GM21381 (cell line): ENCODE measurements around the gene SURF1.
"Not testable (repeated sequence)": the region's sequence is repeated elsewhere in the genome, so short reads cannot be mapped to it uniquely, and the experiment has no call there.

Experiments used
- ATAC-seq: cut with Tn5 transposase; IDR thresholded peaks from one replicate; pipeline ENCODE4 v1.9.1; 2021; ENCODE audit warnings: mild to moderate bottlenecking, moderate library complexity; ENCODE audit not compliant: unreplicated experiment

Gene SURF1

DNA sequence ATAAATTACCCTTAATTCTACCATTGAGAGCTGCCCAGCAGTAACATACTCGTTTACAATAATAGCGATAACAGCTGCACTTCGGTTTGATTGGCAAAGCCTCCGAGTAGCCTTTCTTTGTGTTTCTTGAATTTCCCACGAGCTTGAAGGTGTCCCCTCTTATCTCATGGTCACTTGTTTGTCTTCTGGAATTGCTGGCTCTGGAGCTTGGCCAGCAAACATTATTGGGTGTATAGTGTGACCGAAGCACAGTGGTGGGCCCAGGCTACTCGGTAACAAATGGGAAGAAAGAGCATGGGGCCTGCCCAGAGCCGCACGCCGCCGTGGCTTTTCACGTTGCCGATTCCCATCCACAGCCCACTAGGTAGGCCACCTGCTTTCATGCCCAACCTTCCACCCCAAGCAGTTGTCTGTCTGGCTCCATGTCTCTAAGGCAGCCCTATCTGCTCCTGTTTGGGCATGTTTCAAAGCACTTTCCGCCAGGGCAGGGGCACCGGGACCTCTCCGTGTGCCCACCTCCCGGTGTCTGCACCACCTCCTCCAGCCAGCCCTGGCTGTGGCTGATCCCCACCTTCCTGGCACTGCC is 28.5 kb upstream of the SURF1 start:
- no peak for ATAC-seq

DNA sequence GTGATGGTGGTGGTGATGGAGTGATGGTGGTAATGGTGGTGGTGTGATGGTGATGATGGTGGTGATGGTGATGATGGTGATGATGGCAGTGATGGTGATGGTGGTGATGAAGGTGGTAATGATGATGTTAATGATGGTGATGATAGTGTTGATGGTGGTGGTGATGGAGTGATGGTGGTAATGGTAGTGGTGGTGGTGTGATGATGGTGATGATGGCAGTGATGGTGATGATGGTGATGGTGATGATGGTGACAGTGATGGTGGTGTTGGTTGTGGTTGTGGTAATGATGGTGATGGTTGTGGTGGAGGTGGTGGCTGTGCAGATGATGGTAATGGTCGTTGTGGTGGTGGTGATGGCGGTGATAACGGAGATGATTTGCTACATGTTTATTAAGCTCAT is 27.2 kb upstream of the SURF1 start:
- no peak for ATAC-seq

DNA sequence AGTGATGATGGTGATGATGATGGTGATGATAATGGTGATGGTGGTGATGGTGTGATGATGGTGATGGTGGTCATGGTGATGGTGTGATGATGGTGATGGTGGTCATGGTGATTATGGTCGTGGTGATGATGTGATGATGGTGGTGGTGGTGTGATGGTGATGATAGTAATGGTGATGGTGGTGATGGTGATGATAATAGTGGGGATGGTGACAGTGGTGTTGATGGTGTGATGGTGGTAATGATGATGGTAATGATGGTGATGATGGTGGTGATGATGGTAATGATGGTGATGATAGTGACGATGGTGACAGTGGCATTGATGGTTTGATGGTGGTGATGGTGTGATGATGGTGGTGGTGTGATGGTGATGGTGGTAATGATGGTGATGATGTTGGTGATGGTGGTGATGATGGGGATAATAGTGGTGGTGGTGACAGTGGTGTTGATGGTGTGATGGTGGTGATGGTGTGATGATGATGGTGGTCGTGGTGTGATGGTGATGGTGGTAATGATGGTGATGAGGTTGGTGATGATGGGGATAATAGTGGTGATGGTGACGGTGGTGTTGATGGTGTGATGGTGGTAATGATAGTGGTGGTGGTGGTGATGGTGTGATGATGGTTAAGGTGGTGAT is 26.3 kb upstream of the SURF1 start:
- ATAC-seq: no peak

DNA sequence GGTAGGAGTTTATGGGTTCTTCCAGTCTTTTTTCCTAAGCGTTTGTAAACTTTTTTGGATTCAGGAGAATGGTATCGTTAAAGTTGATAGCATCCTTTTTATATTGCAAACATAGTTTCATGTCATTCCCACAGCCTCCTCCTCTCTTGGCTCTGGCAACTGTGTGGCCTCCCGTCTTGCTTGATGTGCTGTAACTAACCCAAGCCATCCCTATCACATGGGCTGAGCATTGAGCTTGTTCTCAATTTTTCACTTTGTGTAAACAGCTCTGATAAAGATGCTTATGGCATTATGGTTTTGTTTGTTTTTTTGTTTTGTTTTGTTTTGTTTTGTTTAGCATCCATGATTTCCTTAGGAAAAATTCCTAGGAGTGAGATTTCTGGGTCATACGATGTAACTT is 24.4 kb upstream of the SURF1 start:
- no peak for ATAC-seq

DNA sequence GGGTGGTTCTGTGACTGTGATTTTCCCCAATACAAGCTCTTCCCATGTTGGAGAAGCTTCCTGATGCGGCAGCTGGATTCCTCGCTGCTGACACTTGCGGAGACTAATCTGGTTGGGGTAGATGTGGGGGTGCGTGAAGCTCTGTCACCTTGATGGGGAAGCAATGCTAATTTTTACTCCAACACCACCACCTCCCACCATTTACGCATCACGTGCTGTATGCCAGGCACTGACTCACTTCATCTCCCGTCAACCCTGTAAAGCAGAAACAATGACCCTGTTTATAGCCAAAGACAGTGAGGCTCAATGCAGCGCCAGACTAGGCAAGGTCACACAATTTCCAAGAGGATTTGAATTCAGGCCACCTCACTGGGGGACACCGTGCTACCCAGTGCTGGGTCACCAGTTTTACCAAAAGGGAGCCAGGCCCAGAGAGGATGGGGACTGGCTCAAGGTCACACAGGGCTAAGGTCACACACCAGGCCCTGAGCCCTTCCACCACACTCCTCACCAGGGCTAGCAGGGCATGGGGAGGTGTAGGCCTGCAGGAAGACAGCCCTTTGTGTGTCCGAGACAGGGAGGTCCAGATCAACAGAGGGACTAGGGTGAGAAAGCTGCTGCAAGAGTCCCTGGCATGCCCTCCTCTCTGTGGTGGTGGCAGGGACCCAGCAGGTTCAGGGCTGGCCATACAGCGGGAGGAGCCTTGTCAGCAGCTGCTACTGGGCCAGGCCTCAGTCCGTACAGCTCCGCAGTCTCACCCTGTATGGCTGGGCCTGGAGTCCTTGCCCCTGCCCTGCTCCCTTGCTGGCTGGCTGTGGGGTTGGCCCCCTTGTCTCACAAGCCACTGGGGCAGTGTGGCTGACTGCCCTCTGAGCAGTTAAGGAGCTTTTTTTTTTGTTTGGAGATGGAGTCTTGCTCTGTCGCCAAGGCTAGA is 23.1 kb upstream of the SURF1 start:
- no peak for ATAC-seq

DNA sequence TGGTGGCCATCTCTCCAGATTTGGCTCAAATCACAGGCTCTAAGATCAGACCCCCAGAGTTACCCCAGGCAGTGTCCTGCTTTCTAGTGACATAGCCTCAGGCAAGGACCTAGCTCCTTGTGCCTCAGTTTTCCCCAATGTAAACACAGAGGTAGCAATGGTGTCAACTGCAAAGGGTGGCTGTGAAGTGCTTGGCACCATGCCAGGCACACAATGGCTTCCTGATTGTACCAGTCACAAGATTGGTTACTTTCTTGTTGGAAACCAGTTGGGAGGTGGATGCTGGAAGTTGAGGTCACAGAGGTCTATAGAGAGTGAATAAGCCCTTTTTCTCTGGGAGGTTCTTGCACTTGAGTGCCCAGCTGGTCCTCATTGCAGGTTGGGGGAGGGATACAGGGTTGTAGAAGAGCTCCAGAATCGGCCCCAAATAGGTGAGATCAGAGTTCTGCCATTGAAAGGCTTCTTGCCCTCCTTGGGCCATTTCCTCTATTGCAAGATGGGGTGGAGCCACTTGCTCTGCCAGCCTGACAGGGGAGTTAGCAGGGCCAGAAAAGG is 22.2 kb upstream of the SURF1 start:
- ATAC-seq: no peak

DNA sequence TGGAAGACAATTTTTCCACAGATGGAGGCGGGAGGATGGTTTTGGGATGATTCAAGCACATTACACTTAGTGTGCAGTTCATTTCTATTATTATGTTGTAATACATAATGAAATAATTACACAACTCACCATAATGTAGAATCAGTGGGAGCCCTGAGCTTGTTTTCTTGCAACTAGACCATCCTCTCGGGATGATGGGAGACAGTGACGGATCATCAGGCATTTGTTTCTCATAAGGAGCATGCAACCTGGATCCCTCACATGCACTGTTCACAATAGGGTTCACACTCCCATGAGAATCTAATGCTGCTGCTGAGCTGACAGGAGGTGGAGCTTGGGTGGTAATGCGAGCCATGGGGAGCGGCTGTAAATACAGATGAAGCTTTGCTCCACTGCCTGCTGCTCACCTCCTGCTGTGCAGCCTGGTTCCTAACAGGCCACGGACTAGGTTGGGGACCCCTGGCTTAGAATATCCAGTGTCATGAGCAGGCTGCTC is 21.5 kb upstream of the SURF1 start:
- ATAC-seq: no peak

DNA sequence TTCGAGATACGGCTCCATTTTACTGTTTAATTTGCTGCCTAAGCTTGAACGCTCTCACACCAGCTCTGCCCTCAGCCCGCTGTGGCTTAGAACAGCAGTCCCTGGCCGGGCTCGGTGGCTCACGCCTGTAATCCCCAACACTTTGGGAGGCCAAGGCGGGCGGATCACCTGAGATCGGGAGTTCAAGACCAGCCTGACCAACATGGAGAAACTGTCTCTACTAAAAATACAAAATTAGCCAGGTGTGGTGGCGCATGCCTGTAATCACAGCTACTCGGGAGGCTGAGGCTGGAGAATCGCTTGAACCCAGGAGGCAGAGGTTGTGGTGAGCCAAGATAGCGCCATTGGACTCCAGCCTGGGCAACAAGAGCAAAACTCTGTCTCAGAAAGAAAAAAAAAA is 21.0 kb upstream of the SURF1 start:
- ATAC-seq: not testable (repeated sequence)

DNA sequence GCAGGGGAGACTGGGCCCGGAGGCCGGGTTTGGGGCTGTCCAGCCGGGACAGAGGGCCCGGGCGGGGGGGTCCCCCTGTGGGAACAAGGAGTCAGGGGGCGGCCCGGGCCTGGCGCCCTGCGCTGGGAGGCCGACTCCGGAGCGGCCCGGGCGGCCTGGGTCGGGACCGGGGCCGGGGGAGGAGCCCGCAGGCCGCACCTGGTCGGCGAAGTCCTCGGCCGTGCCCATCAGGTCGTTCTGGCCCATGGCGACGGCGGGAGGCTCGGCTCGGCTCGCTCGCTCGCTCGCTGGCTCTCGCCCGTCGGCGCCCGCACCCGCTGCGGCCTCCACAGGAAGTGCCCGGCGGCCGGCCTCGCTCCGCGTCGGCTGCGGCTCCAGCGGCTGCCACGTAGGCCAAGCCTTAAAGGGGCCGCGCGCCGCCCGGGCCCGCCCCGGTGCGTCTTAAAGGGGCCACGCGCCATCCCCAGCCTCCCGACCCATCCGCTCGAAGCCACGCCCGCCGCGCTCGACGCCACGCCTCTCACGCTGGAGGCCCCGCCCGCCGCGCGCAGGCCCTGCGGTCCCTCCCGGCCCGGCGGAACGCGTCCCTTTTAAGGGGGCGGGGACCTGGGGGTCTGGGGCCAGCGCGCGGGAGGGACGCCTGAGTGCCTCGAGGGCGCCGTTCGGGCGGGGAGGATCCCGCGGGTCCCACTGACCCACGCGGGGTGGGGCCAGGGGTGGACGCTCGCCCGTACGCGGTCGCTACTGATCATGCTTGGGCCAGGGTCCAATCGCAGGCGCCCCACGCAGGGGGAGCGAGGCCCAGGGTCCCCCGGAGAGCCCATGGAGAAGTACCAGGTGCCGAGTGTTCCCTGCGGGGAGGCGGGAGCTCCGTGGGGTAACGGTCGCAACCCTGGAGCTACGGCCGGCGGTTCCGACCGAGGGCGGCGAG is 19.7 kb upstream of the SURF1 start, which contains the start of the genes STKLD1 and SURF4:
STKLD1 (plus strand) TSS at position 643 of the 931 bp plus-strand sequence; CDS start at position 751, 108 bp downstream.
SURF4 (minus strand) TSS at position 337 of the 931 bp plus-strand sequence; CDS start at position 246, 91 bp downstream.
- ATAC-seq: peak; percentile 89

DNA sequence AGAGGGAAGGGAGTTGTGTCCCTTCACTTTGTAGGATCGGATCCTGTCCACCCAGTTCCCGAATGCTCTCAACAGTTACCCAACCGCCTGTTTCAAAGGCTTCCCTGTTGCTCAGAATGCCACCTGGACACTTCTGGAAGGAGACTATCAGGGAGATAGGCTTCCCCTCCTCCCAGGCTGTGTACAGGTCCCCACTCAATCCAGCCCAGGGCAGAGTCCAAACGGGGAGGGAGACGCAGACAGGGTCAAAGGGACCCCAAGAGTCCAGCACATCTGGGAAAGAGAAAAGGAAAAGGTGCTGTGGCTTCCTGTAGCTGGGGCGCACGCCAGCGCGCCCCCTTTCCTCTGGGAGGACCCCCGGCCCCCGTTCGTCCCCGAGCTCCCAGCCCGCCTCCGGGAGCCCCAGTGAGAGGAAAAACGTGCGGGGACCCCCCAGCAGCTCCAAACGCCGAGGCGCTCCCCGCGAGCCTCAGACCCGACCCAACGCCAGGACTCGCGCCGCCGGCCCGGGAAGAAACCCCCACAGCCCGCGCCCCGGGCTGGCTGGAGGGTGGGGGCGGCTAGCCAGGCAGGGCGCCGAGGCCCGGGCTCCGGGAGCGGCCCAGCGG is 18.9 kb upstream of the SURF1 start:
- peak; percentile 11 for ATAC-seq

DNA sequence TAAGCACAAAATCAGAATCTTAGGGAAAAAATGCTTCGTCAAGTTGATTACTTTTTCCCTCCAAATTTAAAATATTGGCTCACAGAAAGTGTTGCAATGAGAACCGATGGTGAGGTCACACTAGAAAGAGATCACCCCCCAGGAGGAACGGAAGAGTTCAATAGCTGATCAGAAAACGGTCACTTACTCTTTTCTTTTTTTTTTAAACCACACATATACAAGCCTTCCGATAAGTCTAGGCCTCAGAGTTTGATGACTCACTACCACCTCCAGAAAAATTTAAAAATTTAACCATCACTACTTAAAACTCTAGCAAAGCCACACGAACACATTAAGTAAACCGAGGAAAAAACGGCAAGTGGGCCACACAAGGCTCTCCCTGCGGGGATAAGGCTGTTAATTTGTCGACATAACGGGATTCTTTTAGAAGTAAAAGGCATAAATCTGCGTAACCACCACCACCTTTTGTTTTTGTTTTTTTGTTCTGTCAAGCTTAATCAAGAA is 18.4 kb upstream of the SURF1 start:
- ATAC-seq: no peak

DNA sequence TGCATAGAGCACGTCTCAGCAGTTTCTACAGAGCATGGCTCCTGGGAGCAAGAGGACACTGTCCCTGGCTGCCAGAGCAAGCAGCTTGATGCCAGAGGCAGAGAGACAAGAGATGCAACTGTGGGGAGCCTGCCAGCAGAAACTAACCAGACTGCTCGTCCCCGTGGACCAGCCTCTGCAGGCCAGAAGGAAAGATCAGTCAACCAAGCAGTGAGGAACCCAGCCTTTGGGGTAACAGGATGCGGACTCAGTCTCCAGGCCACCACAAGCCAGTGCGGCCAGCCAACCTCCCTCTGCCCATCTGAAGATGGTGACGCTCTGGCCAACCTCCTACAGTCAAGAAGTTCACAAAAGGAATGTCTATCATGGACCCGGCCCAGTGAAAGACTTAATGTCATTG is 15.9 kb upstream of the SURF1 start:
- no peak for ATAC-seq

DNA sequence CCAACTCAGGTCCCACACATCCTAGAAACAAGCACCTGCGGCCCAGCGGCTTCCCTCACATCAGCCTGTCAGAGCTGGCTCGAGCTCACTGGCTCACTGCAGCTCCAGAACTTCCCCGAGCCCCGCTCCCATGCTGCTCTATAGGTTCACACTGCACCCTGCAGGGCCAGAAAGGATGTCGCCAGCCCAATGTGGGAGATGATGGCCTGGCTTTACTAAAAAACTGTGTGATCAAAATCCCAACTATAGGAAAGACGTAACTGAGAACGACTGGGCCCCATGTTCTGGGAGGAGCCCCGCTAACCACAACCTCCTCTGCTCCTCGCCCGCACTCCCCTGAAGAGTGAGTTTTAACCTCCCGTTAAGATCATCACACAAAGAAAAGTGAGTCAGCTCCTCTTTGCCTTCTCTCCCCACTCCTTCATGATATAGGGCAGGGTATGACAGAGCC is 15.0 kb upstream of the SURF1 start:
- ATAC-seq: no peak

DNA sequence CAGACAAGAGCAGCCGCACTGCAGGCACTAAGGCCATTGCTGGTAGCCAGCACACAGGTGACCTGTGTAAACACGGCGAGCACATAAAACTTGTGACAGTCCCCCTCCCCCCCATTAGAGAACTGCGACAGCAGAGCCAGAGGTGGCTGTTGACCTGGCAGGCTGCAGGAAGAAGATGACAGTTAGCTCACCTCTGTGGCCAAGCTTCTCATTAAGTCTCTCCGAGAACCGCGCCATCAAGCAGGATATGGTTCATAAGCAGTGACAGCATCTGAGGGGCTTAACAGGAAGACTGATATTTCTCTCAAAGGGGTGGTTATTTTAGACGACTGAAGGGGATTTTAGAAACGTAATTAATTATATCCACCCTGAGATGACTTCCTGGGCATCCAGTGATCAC is 14.4 kb upstream of the SURF1 start:
- ATAC-seq: no peak

DNA sequence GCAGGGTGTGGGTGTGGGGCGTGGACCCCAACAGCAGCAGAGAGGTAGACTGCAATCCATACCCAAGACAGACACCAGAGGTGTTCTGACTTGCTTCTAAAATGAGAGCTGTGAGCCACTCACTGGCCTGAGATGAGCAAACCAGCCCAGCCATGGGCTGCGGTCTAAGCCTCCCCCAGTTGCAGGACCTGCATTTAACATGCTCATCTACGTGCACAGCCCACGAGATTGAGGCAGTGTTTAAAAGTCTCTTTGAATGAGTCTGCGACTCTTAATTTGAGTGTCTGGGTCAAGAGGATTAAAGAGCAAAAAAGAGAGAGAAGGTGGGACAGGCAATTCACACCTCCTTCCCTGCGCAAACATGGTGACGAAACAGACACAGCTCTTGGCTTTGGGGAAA is 13.6 kb upstream of the SURF1 start:
- ATAC-seq: no peak

DNA sequence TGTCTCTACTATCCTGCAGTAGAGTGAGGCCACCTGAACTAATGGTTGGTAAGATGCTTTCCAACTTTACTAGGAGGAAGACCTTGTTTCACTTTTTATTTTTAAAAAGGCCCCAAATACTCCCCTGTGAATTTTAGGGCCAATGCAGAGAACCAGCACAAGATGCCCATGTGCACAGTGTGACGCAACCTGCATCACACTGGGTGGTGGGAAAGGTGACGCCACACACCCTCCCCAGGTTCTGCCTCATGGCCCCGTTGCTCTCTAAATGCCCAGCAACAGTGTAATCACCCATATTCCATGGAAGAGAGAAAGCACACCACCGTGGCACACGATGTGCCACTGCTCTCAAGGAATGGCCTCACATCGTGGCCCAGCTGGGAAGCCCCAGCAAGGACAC is 13.1 kb upstream of the SURF1 start:
- ATAC-seq: no peak

DNA sequence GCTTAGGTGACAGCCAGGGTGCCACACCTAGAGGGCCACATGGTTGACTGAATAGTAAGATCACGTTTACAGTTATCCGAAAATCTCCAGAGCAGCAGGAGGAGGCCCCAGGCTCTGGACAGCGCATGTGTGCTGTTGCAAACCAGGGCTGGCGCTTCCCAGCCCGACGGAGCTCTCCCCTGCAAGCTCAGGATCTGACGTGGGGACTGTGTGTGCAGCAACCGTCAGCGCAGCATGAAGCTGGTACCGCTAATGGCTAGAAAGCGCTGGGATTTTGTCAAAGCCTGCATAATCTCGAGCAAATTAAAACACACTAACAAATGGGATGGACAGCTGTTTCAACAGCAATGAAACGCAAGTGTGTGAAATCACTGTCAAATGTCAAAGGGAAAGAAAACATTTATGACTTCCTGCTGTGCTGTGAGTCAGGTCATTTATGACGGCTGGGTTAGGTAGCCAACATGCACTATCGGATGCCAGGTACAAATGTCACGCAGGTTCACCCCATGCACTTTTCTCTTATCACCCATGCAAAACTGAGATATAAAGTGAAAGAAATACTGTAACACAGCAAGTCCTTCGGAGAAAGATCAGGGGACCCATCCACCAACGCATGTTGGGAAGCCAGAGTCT is 12.1 kb upstream of the SURF1 start:
- ATAC-seq: no peak

DNA sequence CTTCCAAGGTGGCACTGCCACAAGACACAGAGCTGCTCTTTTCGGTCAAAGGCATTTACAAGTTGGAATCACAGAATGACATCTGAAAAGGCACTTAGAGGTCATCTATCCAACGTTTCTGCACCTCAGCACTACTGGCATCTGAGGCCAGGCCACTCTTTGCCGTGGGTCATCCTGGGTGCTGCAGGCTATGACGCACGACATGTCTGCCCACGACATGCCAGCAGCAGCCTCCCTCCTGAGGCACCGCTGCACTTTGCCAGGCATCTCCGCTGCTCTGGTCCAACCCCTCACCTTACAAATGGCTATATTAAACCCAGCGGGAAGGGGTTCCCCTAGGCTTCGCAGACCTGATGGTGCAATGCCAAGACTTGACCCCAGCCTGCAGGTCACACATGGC is 11.5 kb upstream of the SURF1 start:
- ATAC-seq: no peak

DNA sequence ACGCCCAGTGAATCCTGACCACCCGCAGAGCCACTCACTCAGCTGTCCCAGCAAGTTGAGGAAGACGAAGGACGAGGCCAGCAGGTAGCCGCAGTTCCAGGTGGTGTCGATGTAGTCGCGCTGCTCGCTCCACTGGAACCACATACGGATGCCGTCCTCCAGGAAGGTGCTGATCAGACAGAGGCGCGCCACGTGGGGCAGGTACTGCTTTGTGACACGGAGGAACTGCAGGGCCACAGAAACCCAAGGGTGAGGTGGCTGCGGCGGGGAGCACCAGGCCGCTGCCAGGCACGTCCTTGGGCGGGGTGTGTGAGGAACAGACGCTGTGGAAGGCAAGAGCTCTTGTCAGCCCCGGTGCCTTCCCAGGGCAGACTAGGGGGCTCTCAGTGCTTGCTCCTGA is 10.9 kb upstream of the SURF1 start:
- no peak for ATAC-seq
